Measurements from ENCODE around the gene CCDC12. TPM values are rescaled to one million over a fixed set of nuclear protein-coding genes. Genes with fewer than 3 reads are reported as not detected.
A peak's percentile ranks its signal among the peaks of the same experiment; 100 is the strongest.

The CCDC12 gene
- total and polyA plus RNA-seq, 2 of the 13 experiments (the other 11 are each of a cell fraction or from before 2014, with no cell fraction given), result 30.1 to 49.5 TPM

DNA sequence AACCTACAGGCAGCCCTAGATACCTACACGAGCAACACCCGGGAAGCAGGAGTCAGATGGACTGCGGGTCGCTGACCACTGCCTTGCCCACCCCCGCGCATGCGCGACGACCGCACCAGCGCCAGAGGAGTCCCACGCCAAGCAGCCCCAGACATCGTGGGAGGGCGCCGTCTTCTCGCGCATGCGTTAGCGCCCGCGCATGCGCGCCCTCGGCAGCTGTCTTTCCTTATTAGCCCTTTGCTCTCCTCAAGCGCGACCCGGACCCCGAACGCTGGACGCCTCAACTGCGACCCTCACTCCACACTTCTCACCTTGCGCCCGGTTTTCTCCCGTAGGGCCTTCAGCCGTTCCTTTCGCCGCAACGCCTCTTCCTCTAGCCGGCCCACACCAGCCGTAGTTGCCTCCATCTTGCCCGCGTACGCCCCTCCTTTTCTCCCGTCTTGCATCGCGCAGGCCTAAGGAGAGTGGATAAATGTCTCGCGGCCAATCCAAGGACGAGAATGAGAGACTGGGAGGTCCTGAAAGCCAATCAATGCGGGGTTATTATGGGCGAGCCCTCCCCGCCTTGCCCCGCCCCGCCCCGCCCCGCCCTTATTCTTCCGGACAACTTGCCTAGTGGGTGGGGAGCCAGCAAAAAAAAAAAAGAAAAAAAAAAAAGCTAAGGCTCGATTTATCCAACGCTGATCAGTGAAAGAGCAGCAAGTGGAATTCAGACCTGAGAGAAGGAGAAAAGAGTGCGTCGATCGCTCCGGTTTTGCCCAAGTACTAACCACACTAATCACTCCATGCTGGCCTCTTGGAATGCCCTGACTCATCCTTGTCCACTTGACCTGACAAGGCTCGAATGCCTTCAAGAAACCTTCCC, at the start of gene CCDC12 (continued):
- TF ChIP-seq ZNF710 (CRISPR knock-in tag; IDR thresholded peaks at IDR 0.05; ENCODE audit: borderline replicate concordance) (peak; percentile 29; the same call in 1 of the 2 replicates), ZNF7 (CRISPR knock-in tag; IDR thresholded peaks at IDR 0.05) (no peak), CHD2 (IDR thresholded peaks at IDR 0.05; ENCODE audit: low read depth, low read length) (peak; percentile 60), KLF13 (CRISPR knock-in tag; IDR thresholded peaks at IDR 0.05) (no peak), MYPOP (CRISPR knock-in tag; IDR thresholded peaks at IDR 0.05) (peak; percentile 70; the same call in 1 of the 2 replicates), SMARCC2 (IDR thresholded peaks at IDR 0.05) (no peak), ZNF720 (CRISPR knock-in tag; IDR thresholded peaks at IDR 0.05) (0 out of 2 replicates have a peak, but pooled peaks have one; percentile 86)
- TF ChIP-seq, protein P1, sequence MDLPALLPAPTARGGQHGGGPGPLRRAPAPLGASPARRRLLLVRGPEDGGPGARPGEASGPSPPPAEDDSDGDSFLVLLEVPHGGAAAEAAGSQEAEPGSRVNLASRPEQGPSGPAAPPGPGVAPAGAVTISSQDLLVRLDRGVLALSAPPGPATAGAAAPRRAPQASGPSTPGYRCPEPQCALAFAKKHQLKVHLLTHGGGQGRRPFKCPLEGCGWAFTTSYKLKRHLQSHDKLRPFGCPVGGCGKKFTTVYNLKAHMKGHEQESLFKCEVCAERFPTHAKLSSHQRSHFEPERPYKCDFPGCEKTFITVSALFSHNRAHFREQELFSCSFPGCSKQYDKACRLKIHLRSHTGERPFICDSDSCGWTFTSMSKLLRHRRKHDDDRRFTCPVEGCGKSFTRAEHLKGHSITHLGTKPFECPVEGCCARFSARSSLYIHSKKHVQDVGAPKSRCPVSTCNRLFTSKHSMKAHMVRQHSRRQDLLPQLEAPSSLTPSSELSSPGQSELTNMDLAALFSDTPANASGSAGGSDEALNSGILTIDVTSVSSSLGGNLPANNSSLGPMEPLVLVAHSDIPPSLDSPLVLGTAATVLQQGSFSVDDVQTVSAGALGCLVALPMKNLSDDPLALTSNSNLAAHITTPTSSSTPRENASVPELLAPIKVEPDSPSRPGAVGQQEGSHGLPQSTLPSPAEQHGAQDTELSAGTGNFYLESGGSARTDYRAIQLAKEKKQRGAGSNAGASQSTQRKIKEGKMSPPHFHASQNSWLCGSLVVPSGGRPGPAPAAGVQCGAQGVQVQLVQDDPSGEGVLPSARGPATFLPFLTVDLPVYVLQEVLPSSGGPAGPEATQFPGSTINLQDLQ (CRISPR knock-in tag; IDR thresholded peaks at IDR 0.05), result peak; percentile 45; the same call in 1 of the 2 replicates
- TF ChIP-seq, protein P2, sequence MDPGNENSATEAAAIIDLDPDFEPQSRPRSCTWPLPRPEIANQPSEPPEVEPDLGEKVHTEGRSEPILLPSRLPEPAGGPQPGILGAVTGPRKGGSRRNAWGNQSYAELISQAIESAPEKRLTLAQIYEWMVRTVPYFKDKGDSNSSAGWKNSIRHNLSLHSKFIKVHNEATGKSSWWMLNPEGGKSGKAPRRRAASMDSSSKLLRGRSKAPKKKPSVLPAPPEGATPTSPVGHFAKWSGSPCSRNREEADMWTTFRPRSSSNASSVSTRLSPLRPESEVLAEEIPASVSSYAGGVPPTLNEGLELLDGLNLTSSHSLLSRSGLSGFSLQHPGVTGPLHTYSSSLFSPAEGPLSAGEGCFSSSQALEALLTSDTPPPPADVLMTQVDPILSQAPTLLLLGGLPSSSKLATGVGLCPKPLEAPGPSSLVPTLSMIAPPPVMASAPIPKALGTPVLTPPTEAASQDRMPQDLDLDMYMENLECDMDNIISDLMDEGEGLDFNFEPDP (CRISPR knock-in tag; conservative IDR thresholded peaks at IDR 0.05), result no peak
- TF ChIP-seq, protein P3, sequence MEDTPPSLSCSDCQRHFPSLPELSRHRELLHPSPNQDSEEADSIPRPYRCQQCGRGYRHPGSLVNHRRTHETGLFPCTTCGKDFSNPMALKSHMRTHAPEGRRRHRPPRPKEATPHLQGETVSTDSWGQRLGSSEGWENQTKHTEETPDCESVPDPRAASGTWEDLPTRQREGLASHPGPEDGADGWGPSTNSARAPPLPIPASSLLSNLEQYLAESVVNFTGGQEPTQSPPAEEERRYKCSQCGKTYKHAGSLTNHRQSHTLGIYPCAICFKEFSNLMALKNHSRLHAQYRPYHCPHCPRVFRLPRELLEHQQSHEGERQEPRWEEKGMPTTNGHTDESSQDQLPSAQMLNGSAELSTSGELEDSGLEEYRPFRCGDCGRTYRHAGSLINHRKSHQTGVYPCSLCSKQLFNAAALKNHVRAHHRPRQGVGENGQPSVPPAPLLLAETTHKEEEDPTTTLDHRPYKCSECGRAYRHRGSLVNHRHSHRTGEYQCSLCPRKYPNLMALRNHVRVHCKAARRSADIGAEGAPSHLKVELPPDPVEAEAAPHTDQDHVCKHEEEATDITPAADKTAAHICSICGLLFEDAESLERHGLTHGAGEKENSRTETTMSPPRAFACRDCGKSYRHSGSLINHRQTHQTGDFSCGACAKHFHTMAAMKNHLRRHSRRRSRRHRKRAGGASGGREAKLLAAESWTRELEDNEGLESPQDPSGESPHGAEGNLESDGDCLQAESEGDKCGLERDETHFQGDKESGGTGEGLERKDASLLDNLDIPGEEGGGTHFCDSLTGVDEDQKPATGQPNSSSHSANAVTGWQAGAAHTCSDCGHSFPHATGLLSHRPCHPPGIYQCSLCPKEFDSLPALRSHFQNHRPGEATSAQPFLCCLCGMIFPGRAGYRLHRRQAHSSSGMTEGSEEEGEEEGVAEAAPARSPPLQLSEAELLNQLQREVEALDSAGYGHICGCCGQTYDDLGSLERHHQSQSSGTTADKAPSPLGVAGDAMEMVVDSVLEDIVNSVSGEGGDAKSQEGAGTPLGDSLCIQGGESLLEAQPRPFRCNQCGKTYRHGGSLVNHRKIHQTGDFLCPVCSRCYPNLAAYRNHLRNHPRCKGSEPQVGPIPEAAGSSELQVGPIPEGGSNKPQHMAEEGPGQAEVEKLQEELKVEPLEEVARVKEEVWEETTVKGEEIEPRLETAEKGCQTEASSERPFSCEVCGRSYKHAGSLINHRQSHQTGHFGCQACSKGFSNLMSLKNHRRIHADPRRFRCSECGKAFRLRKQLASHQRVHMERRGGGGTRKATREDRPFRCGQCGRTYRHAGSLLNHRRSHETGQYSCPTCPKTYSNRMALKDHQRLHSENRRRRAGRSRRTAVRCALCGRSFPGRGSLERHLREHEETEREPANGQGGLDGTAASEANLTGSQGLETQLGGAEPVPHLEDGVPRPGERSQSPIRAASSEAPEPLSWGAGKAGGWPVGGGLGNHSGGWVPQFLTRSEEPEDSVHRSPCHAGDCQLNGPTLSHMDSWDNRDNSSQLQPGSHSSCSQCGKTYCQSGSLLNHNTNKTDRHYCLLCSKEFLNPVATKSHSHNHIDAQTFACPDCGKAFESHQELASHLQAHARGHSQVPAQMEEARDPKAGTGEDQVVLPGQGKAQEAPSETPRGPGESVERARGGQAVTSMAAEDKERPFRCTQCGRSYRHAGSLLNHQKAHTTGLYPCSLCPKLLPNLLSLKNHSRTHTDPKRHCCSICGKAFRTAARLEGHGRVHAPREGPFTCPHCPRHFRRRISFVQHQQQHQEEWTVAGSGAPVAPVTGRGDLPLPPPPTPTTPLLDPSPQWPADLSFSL (CRISPR knock-in tag; IDR thresholded peaks at IDR 0.05), result no peak
- TF ChIP-seq, protein P4, sequence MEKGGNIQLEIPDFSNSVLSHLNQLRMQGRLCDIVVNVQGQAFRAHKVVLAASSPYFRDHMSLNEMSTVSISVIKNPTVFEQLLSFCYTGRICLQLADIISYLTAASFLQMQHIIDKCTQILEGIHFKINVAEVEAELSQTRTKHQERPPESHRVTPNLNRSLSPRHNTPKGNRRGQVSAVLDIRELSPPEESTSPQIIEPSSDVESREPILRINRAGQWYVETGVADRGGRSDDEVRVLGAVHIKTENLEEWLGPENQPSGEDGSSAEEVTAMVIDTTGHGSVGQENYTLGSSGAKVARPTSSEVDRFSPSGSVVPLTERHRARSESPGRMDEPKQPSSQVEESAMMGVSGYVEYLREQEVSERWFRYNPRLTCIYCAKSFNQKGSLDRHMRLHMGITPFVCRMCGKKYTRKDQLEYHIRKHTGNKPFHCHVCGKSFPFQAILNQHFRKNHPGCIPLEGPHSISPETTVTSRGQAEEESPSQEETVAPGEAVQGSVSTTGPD (CRISPR knock-in tag; IDR thresholded peaks at IDR 0.05), result no peak
